CD8-positive, alpha-beta memory T cell (primary cell): ENCODE results near the gene CALML4. TPM values are rescaled to one million over a fixed set of nuclear protein-coding genes. Genes with fewer than 3 reads are reported as not detected.

Experiments used
- CTCF ChIA-PET: fragments of 350-600 bp; sonication (Branson Sonifier 250); formaldehyde crosslinking; loops from one replicate; lab custom pipeline; 2021; ENCODE audit warnings: antibody characterized with exemption; lab: Charles Lee
- POLR2A ChIA-PET: fragments of 350-600 bp; sonication (Branson Sonifier 250); formaldehyde crosslinking; loops from one replicate; lab custom pipeline; 2021; ENCODE audit warnings: antibody characterized with exemption; lab: Charles Lee
- DNase-seq, 5 donors: peaks; one replicate each; pipeline versions ENCODE4 v3.0.0 to v3.0.0-alpha.2; 2020 to 2022; ENCODE audit warnings: mixed read lengths in 1 of 5
- H3K27ac ChIP-seq: one replicate; pipeline ENCODE4 v1.7.0; 2013; ENCODE audit warnings: low read depth, mild to moderate bottlenecking, low read length, moderate library complexity
- H3K27me3 ChIP-seq: 2 replicates; pipeline ENCODE4 v1.7.0; 2013; ENCODE audit warnings: low read length, mild to moderate bottlenecking; ENCODE audit not compliant: insufficient read depth, poor library complexity, severe bottlenecking
- H3K36me3 ChIP-seq: 2 replicates; pipeline ENCODE4 v1.7.0; 2013; ENCODE audit warnings: mild to moderate bottlenecking, low read length, moderate library complexity; ENCODE audit not compliant: insufficient read depth
- H3K4me1 ChIP-seq: 2 replicates; pipeline ENCODE4 v1.7.0; 2013; ENCODE audit warnings: mild to moderate bottlenecking, low read length, moderate library complexity; ENCODE audit not compliant: insufficient read depth
- H3K4me3 ChIP-seq: 2 replicates; pipeline ENCODE4 v1.7.0; 2013; ENCODE audit warnings: mild to moderate bottlenecking, low read length
- H3K9me3 ChIP-seq: 2 replicates; pipeline ENCODE4 v1.7.0; 2013; ENCODE audit warnings: mild to moderate bottlenecking, low read length
- H3K27ac Mint-ChIP-seq, 8 donors: one replicate each; pipeline ENCODE4 v1.8.0; 2020 to 2021; ENCODE audit warnings: mixed read lengths in 8 of 8, mild to moderate bottlenecking in 6 of 8, inconsistent platforms in 3 of 8, moderate library complexity in 3 of 8
- H3K27me3 Mint-ChIP-seq, 2 donors: one replicate each; pipeline ENCODE4 v1.8.0; 2020 to 2021; ENCODE audit warnings: mixed read lengths in 2 of 2, mild to moderate bottlenecking in 1 of 2, moderate library complexity in 1 of 2
- H3K36me3 Mint-ChIP-seq, 3 donors: one replicate each; pipeline ENCODE4 v1.8.0; 2020 to 2021; ENCODE audit warnings: mixed read lengths in 3 of 3, inconsistent platforms in 1 of 3, mild to moderate bottlenecking in 1 of 3
- H3K4me1 Mint-ChIP-seq, 3 donors: one replicate each; pipeline ENCODE4 v1.8.0; 2020 to 2021; ENCODE audit warnings: mixed read lengths in 3 of 3, inconsistent platforms in 1 of 3, mild to moderate bottlenecking in 1 of 3
- H3K4me3 Mint-ChIP-seq, 7 donors: one replicate each; pipeline ENCODE4 v1.8.0; 2020 to 2021; ENCODE audit warnings: mixed read lengths in 7 of 7, mild to moderate bottlenecking in 6 of 7, moderate library complexity in 4 of 7, inconsistent platforms in 2 of 7
- H3K9me3 Mint-ChIP-seq, 5 donors: one replicate each; pipeline ENCODE4 v1.8.0; 2020 to 2022; ENCODE audit warnings: mixed read lengths in 5 of 5, mild to moderate bottlenecking in 3 of 5, moderate library complexity in 2 of 5, inconsistent platforms in 1 of 5
- polyA plus RNA-seq: library from polyadenylated mRNA; unstranded; fragments of 300-500 nt; fragmentation: Illumina TruSeq; gene quantifications from one replicate; pipeline ENCODE4 v1.2.3, GENCODE V29; 2021
- total RNA-seq, 2 experiments: library from RNA; stranded (reverse); gene quantifications; one replicate each; pipeline ENCODE4 v1.2.3, GENCODE V29; 2021

The CALML4 gene
- total and polyA plus RNA-seq, 3 experiments from 2014 or later = 0.40 to 6.4 (median 4.9) TPM

DNA sequence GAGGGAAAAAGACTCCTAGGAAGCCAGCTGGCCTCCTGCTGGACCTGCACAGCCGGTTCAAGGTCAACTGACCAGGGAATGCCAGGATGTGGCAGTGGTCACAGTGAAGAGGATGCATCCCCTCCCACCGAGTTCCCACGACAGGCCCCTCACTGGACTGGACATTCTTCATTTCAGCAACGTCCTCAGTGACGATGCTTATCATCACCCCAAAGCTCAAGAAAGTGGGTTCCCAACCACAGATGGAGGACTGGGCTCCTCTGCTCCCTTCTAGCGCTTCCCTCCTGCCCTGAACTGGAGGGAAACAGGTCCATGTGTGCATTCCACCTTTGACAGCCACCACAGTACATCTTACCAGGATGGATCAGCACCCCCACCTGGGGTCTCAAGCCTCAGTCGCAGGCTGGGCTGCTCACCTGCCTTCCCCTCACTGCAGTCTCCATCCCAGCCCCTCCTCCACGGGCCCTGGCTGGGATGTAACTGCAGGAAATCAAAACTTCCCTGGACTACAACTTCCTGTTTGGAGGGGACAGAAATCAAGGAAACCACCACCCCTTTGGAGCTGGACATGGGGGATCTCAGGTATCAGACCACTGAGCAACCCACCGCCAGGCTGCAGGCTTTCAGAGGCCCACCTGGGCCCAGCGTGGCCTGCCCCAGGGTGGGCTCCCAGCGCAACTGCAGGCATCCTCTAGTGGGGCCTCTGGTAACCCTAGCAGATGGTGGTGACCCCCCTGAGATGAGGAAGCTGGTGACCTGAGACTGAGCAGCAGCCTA is 7.3 kb downstream of the CALML4 start:
- Mint-ChIP-seq H3K36me3 (peaks cover 0 to 17% (median 4%) of the 10 kb centered on the region in 3 donors), H3K27ac (peak overlapping the region in 4 of 8 donors; percentile 6 to 91 (median 52)), H3K4me3 (no peak overlapping the region), H3K27me3 (peaks cover 0 to 2% of the 10 kb centered on the region in 2 donors), H3K4me1 (no peaks in the 10 kb centered on the region), H3K9me3 (no peaks in the 10 kb centered on the region)
- Histone ChIP-seq H3K4me1 (no peaks in the 10 kb centered on the region), H3K36me3 (peaks cover 6% of the 10 kb centered on the region), H3K4me3 (no peak overlapping the region), H3K9me3 (no peaks in the 10 kb centered on the region), H3K27ac (no peak overlapping the region), H3K27me3 (no peaks in the 10 kb centered on the region)
- ChIA-PET CTCF (no interaction called here), POLR2A (no interaction called here)
- no peak for DNase-seq

DNA sequence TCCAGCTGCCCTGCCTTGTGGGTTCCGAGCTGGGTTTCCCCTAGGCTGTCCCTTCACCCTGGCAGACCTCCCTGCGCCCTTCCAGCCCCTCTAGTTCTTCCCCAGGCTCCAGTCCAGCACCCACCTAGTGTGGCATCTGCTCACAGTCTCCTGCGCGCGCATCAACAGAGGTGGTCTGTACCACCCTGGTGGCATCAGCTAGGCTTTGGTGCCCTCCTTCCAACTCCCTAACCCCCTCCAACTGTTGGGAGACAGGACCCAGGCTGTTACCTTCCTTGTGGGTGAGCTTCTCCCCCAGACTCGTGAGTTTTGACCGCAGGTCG is 8.0 kb downstream of the CALML4 start:
- H3K4me1 Mint-ChIP-seq = no peaks in the 10 kb centered on the region
- no peak overlapping the region for H3K27ac ChIP-seq
- ChIA-PET POLR2A (no interaction called here), CTCF (no interaction called here)
- H3K4me3 ChIP-seq = no peak overlapping the region
- H3K27me3 Mint-ChIP-seq = peaks cover 0 to 2% of the 10 kb centered on the region in 2 donors
- H3K27ac Mint-ChIP-seq = peak overlapping the region in 5 of 8 donors; percentile 17 to 91 (median 56)
- no peaks in the 10 kb centered on the region for H3K27me3 ChIP-seq
- H3K4me3 Mint-ChIP-seq = peak overlapping the region in 1 of 7 donors; percentile 8
- no peaks in the 10 kb centered on the region for H3K4me1 ChIP-seq
- peaks cover 0 to 23% (median 6%) of the 10 kb centered on the region in 3 donors for H3K36me3 Mint-ChIP-seq
- H3K9me3 ChIP-seq = no peaks in the 10 kb centered on the region
- no peaks in the 10 kb centered on the region for H3K9me3 Mint-ChIP-seq
- DNase-seq = no peak
- peaks cover 6% of the 10 kb centered on the region for H3K36me3 ChIP-seq

DNA sequence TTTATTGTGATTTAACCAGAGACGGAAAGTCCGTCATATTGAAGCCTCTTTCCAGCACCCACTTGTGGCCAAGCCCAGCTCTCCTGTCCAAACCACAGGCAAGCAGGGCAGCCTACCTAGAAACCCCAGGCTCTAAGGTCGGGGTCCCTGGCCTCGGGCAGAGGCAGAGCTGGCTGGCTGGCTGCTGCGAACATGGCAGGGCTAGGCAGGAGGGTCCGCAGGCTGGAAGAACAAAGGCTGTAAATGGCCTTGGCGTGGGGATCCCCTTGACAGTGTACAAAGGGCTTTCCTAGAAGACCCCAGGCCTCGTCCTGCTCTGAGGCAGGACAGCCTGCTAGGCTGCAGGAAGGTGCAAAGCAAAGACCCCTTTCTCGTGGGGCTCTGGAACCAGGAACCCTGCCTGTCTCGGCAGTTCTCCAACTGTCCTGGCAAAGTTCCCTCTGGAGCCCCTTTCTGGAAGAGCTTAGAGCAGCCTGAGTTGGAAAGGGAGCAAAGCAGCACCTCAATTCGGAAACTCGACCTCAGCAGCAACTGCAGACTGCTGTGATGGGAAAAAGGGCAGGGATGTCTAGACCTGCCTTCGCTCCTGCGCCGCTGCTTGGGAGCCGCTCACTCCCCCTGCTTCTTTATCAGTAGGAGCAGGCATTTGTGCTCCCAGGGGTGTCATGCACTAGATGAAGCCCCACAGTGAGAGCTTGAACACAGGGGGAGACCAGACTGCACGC is 8.5 kb downstream of the CALML4 start:
- no peaks in the 10 kb centered on the region for H3K9me3 Mint-ChIP-seq
- DNase-seq = no peak
- POLR2A ChIA-PET = no interaction called here
- Histone ChIP-seq H3K9me3 (no peaks in the 10 kb centered on the region), H3K36me3 (peaks cover 11% of the 10 kb centered on the region), H3K27ac (no peak overlapping the region), H3K4me3 (no peak overlapping the region), H3K27me3 (no peaks in the 10 kb centered on the region), H3K4me1 (no peaks in the 10 kb centered on the region)
- CTCF ChIA-PET = interaction anchor here (1.1 kb wide), 1 partner anchor 81 kb away, joined by 3 read pairs; the partner anchor contains the start of gene FEM1B
- peaks cover 0 to 2% of the 10 kb centered on the region in 2 donors for H3K27me3 Mint-ChIP-seq
- peaks cover 0 to 28% (median 6%) of the 10 kb centered on the region in 3 donors for H3K36me3 Mint-ChIP-seq
- no peaks in the 10 kb centered on the region for H3K4me1 Mint-ChIP-seq
- peak overlapping the region in 2 of 8 donors; percentile 23 to 81 for H3K27ac Mint-ChIP-seq
- no peak overlapping the region for H3K4me3 Mint-ChIP-seq

DNA sequence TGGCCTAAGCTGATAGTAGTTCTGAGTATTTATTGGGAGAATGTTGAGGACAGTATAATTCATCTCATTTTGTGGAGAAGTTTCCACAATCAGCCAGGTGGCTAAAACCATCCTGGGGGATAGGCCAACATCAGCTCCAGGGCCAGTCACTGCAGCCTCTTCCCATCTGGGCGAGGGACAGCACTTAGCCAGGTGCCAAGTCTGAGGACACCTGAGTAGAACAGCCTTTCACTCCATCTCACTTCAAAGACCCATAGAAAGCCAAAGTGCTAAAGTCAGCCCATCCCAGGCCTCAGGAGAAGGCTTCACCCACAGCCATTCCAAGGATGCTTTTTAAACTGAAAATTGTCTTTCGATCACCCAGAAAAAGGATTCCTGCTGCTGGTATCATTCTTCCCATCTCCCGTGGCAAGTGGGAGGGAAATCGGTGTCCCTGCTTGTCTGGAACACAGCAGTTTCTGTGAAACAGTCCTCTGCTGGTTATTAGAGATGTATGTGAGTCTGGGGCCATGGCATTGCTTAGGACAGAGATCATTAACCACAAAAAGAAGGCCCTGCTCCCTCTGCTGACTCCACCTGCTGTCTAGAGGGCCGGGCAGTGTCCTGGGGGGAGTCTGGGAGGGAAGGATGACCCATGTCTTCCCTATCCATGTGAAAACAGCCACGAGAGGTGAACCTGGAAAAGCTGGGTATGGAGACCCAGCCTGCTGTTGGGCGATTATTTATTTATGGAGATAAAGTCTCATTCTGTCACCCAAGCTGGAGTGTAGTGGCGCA is 9.6 kb downstream of the CALML4 start:
- peak overlapping the region in 5 of 8 donors; percentile 17 to 83 (median 57) for H3K27ac Mint-ChIP-seq
- no peaks in the 10 kb centered on the region for H3K4me1 Mint-ChIP-seq
- POLR2A ChIA-PET = interaction anchor here (0.6 kb wide), 3 partner anchors 10 to 1700 kb away, joined by 3 to 6 read pairs (median 3); no protein-coding TSS in a partner anchor

DNA sequence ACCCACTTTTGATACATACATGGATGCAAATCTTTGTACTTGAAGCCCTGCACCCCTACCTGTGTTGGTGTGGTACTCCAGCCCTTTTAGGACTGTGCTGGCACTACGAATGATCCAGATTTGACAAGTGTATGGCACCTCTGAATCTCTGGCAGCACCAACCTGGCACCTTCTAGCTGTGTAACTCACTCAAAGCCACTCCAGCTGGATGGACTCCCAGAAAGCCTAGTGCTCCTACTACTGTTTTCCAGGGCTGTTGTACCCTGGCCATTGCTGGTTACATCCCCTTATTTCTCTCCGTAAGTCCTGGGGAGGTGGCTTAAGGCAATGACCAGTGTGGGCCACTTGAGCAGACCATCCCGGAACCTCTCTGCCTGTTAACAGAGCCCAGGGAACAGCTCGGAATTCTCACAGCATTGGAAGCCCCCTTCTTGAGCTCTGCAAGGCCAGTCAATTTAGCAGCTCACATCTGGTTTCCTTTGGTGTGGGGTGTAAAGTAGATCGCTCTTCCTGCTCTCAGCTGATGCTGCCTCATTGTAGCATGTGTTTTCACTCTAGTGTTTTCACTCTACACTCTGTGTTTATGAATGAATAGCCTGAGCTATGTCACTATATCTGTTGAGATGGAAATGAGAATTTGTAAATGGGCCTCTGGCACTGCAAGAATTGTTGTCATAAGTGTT is 12.2 kb downstream of the CALML4 start:
- H3K27ac Mint-ChIP-seq = peak overlapping the region in 6 of 8 donors; percentile 8 to 50 (median 24)
- no peak for DNase-seq
- no peak overlapping the region for H3K4me3 Mint-ChIP-seq
- ChIA-PET POLR2A (no interaction called here), CTCF (no interaction called here)
- Histone ChIP-seq H3K36me3 (peaks cover 19% of the 10 kb centered on the region), H3K27me3 (no peaks in the 10 kb centered on the region), H3K27ac (no peak overlapping the region), H3K9me3 (no peaks in the 10 kb centered on the region), H3K4me3 (no peak overlapping the region), H3K4me1 (no peaks in the 10 kb centered on the region)
- no peaks in the 10 kb centered on the region for H3K4me1 Mint-ChIP-seq
- H3K9me3 Mint-ChIP-seq = no peaks in the 10 kb centered on the region
- H3K27me3 Mint-ChIP-seq = peaks cover 0 to 2% of the 10 kb centered on the region in 2 donors
- peaks cover 0 to 59% (median 14%) of the 10 kb centered on the region in 3 donors for H3K36me3 Mint-ChIP-seq

More for the DNA sequence above, 9.6 kb downstream of the CALML4 start:
- Mint-ChIP-seq H3K4me3 (no peak overlapping the region), H3K27me3 (peaks cover 0 to 2% of the 10 kb centered on the region in 2 donors), H3K9me3 (no peaks in the 10 kb centered on the region), H3K36me3 (peaks cover 0 to 33% (median 6%) of the 10 kb centered on the region in 3 donors)
- Histone ChIP-seq H3K9me3 (no peaks in the 10 kb centered on the region), H3K27ac (no peak overlapping the region), H3K4me1 (no peaks in the 10 kb centered on the region), H3K27me3 (no peaks in the 10 kb centered on the region), H3K36me3 (peaks cover 16% of the 10 kb centered on the region), H3K4me3 (no peak overlapping the region)
- CTCF ChIA-PET = interaction anchor here (0.8 to 1.1 kb wide), 2 partner anchors 82 to 111 kb away, joined by 3 read pairs; partner anchors contain the start of gene FEM1B
- no peak for DNase-seq

DNA sequence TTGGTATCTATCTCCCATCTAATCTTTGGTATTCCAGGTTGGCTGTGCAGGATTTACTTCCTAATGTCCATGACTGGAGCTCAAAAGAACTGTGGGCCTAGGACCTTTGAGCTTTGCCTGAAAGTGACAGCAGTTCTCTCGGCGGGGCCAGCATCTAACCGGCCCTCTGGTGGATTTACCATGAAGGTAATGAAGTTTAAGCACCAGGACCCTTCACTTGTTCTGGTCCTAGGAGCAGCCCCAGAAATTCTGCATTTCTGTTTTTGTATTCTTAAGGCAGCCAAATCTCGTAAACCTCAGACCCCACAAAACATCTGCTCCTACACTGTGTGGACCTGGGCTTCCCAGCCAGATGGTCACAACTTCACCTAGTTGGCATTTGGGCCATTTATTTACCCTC is 13.0 kb downstream of the CALML4 start:
- H3K4me3 Mint-ChIP-seq = no peak overlapping the region
- CTCF ChIA-PET = no interaction called here

DNA sequence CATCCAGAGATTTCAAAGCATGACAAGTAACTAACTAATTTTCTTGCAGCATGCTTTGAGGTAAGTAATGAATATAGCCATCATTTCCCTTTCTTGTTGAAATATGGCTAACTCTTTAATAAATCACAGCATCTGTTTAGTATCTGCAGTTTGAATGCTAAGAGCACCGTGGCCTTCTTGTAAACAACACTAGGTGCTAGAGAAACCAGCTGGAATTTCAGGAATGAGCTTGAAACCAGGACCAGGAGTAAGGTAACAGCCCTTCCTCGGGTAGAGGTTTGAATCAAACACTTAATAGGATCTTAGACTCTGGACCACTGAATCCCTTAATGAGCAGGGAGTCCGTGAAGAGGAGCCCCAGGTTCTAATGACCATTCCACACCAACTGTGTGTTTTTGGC is 13.6 kb downstream of the CALML4 start:
- Mint-ChIP-seq H3K4me3 (no peak overlapping the region), H3K4me1 (no peaks in the 10 kb centered on the region), H3K27ac (peak overlapping the region in 3 of 8 donors; percentile 19 to 54 (median 29)), H3K36me3 (peaks cover 0 to 70% (median 17%) of the 10 kb centered on the region in 3 donors), H3K27me3 (no peaks in the 10 kb centered on the region), H3K9me3 (no peaks in the 10 kb centered on the region)
- Histone ChIP-seq H3K4me3 (no peak overlapping the region), H3K36me3 (peaks cover 27% of the 10 kb centered on the region), H3K27ac (no peak overlapping the region), H3K4me1 (no peaks in the 10 kb centered on the region), H3K9me3 (no peaks in the 10 kb centered on the region), H3K27me3 (no peaks in the 10 kb centered on the region)
- DNase-seq = no peak
- ChIA-PET CTCF (no interaction called here), POLR2A (no interaction called here)

More for the DNA sequence above, 13.0 kb downstream of the CALML4 start:
- no peak for DNase-seq
- Histone ChIP-seq H3K27me3 (no peaks in the 10 kb centered on the region), H3K9me3 (no peaks in the 10 kb centered on the region), H3K36me3 (peaks cover 25% of the 10 kb centered on the region), H3K4me1 (no peaks in the 10 kb centered on the region), H3K4me3 (no peak overlapping the region), H3K27ac (no peak overlapping the region)
- POLR2A ChIA-PET = no interaction called here
- no peaks in the 10 kb centered on the region for H3K27me3 Mint-ChIP-seq
- H3K27ac Mint-ChIP-seq = peak overlapping the region in 5 of 8 donors; percentile 29 to 64 (median 32)
- H3K4me1 Mint-ChIP-seq = no peaks in the 10 kb centered on the region
- no peaks in the 10 kb centered on the region for H3K9me3 Mint-ChIP-seq
- peaks cover 0 to 66% (median 17%) of the 10 kb centered on the region in 3 donors for H3K36me3 Mint-ChIP-seq
